Left ventricle myocardium inferior (tissue), 1 donor: ENCODE results near the gene EVA1A. TPM values are rescaled to one million over a fixed set of nuclear protein-coding genes. Genes with fewer than 3 reads are reported as not detected.

ENCODE experiments used
- DNase-seq: peaks from one replicate; pipeline ENCODE4 v3.0.0-alpha.2; 2020
- H3K27ac ChIP-seq: fragments of 200-600 bp; replicated peaks from 2 replicates; pipeline ENCODE4 v1.8.0; 2021
- H3K27me3 ChIP-seq: fragments of 200-600 bp; 2 replicates; pipeline ENCODE4 v1.8.0; 2021; ENCODE audit warnings: low read depth
- H3K36me3 ChIP-seq: fragments of 200-600 bp; 2 replicates; pipeline ENCODE4 v1.8.0; 2021
- H3K4me1 ChIP-seq: fragments of 200-600 bp; 2 replicates; pipeline ENCODE4 v1.8.0; 2021
- H3K4me3 ChIP-seq: fragments of 200-600 bp; 2 replicates; pipeline ENCODE4 v1.8.0; 2021; ENCODE audit warnings: mild to moderate bottlenecking, moderate library complexity
- H3K9me3 ChIP-seq: fragments of 200-600 bp; replicated peaks from 2 replicates; pipeline ENCODE4 v1.8.0; 2021
- CTCF ChIP-seq: fragments of 200-600 bp; IDR thresholded peaks from 2 replicates; pipeline ENCODE4 v1.8.0; 2021; ENCODE audit warnings: antibody characterized with exemption, mild to moderate bottlenecking, borderline replicate concordance
- intact Hi-C: fragments of 100-400 bp; cut with micrococcal nuclease; formaldehyde crosslinking; loops from one replicate; pipeline ENCODE4 v1.11.0; 2022
- total RNA-seq: library from RNA; stranded (reverse); fragmentation: NEBNext Ultra II Directional; extraction: Animal tissue kit (Norgen Biotek cat#: 25700); gene quantifications from one replicate; pipeline ENCODE4 v1.2.1, GENCODE V29; 2021
- donor health status: DM: no; HTN: yes; CAD: no; lungs with severe emphysema.

The EVA1A gene
- total RNA-seq, 1 donor from 2014 or later, result 0.41 TPM

GRCh38 chr2:75556679-75557366, 3.9 kb downstream of the EVA1A start:
- Histone ChIP-seq H3K36me3 (no peaks in the 10 kb centered on the region), H3K4me1 (peaks cover 22% of the 10 kb centered on the region), H3K27ac (no peak overlapping the region), H3K27me3 (peaks cover 48% of the 10 kb centered on the region), H3K4me3 (no peak overlapping the region), H3K9me3 (no peaks in the 10 kb centered on the region)
- DNase-seq, result no peak
- no peak for TF ChIP-seq CTCF
- intact Hi-C loops, result no loop called here

DNA sequence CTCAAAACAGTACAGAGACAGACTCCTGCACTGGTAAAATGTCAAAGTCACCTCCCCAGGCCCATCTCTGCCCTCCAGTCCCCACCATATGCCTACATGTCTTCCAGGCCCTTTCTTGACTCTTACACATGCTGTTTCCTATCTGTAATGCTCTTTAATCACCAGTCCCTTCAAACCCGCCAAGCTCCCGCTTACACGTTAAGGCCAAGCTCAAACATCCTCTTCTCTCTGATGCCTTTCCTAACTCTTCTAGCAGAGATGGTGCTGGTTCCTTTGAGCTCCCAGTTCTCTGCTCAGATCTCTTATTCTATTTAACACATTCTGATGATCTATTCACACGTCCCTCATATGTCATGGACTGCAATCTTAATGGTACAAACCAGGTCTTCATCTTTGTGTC, 5.0 kb downstream of the EVA1A start:
- no peak overlapping the region for H3K4me3 ChIP-seq
- DNase-seq, result no peak
- no peaks in the 10 kb centered on the region for H3K36me3 ChIP-seq
- H3K9me3 ChIP-seq, result no peaks in the 10 kb centered on the region
- intact Hi-C loops, result no loop called here
- H3K27me3 ChIP-seq, result peaks cover 37% of the 10 kb centered on the region
- no peak for TF ChIP-seq CTCF
- H3K27ac ChIP-seq, result no peak overlapping the region
- H3K4me1 ChIP-seq, result peaks cover 11% of the 10 kb centered on the region

DNA sequence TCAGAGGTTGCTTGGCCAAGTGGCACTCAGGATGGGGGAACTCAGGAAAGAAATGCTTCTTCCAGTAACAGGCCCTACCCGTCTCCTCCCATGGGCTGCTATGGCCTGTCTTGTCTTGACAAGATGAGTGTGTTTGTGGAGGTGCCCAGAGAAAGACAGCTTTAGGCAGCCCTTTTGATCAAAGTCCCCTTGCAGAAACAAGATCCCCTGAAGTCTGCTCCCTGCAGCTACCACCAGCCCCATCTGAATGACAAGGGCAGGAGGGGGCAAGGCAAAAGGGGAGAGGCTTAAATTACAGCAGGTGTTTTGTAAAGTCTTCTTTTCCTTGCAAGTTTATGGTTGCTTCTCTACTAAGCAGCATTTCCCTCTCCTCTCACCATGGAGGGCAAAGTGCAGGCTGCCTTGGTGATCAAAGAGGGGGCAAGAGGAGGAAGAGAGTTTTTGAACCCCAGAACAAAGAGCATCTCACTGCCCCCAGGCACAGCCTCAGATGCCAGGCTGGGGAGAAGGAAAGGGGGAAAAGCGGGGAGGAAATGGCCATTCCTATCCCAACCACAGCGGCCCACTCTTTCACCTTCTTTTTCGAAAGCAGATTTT, 6.7 kb downstream of the EVA1A start:
- Histone ChIP-seq H3K4me3 (no peak overlapping the region), H3K27me3 (peaks cover 23% of the 10 kb centered on the region), H3K9me3 (no peaks in the 10 kb centered on the region), H3K27ac (no peak overlapping the region), H3K36me3 (no peaks in the 10 kb centered on the region), H3K4me1 (no peaks in the 10 kb centered on the region)
- intact Hi-C loops, result no loop called here
- TF ChIP-seq CTCF, result no peak
- no peak for DNase-seq

DNA sequence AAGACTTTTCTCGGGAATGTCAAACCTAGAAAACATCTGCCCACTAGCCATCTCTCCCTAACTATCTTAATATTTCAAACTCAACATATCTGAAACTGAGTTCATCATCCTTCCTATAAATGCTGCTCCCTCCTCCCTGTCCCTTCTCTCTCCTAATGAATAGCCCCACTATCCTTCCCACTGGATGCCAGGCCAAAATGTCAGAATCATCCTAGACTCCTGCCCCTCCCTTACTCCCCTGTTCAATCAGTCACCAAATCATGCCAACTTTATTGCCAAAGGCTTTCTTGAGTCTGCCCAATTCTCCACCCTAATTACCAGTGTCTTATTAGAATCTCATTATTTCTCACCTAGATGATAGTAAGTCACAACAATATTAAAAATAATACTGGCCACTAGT, 8.5 kb downstream of the EVA1A start:
- intact Hi-C loops, result no loop called here
- no peak for DNase-seq
- no peak for TF ChIP-seq CTCF
- Histone ChIP-seq H3K4me1 (no peaks in the 10 kb centered on the region), H3K36me3 (no peaks in the 10 kb centered on the region), H3K27me3 (peaks cover 9% of the 10 kb centered on the region), H3K27ac (no peak overlapping the region), H3K4me3 (no peak overlapping the region), H3K9me3 (no peaks in the 10 kb centered on the region)

GRCh38 chr2:75551434-75551833, 9.3 kb downstream of the EVA1A start:
- H3K27me3 ChIP-seq, result peaks cover under 1% of the 10 kb centered on the region
- no peak overlapping the region for H3K4me3 ChIP-seq
- no peak for DNase-seq
- TF ChIP-seq CTCF, result no peak
- H3K27ac ChIP-seq, result no peak overlapping the region
- intact Hi-C loops, result no loop called here
- no peaks in the 10 kb centered on the region for H3K4me1 ChIP-seq
- H3K9me3 ChIP-seq, result no peaks in the 10 kb centered on the region
- H3K36me3 ChIP-seq, result no peaks in the 10 kb centered on the region
